Activated CD4-positive, alpha-beta T cell treated with anti-CD3 and anti-CD28 coated beads for 4 hours (primary cell): Measurements from ENCODE around the gene TIE1.
"Not testable (repeated sequence)": the region's sequence is repeated elsewhere in the genome, so short reads cannot be mapped to it uniquely, and the experiment has no call there.

Experiments used
- DNase-seq, 2 donors: peaks; one replicate each; pipeline ENCODE4 v3.0.0-alpha.2; 2020

The TIE1 gene

DNA sequence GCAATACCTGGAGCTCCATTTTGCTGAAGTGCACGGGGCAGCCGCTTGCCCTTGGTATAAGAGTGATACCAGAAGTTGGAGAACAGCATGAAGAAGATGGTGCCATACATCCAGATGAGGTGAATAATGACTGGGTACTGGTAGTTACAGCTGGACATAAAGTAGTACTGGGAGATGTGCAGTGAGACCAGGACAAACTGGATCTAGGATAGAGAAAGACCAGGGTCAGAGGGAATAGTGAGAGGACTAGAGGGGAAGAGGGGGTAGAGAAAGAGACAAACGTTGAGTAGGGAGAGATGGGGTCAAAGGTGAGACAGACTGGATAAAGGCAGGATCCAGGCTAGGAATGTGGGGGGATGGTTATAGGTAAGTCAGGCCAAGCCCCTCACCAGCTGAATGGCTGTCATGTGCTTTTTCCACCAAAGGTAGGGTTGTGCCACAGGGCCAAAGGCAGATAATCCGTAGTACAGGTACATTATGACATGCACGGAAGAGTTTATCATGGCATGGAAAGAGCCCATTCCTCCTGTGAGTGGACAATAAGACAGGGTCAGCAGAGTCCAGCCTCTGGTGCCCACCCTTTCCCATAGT, 63.2 kb downstream of the TIE1 start:
- DNase-seq, result no peak

DNA sequence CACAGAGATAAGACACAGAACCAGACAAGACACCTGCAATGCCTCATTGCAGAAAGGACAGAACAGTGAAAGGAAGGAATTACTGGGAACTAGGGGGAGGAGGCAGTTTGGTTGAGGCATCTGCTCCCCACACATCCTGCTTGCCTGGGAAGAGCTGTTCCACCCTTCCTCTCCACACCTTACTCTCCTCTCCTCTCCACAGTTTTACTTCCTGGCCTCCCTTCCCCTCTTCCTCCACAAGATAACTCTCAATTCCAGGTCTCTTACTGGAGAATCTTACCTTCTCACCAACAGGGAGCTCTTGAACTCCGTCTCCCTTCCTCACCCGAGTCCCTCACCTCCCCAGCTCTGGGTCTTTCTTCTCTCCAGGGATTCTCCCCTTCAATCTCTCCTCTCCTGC, 64.9 kb downstream of the TIE1 start:
- no peak for DNase-seq

GRCh38 chr1:43366179-43366578, 65.4 kb downstream of the TIE1 start:
- DNase-seq, result peak in 1 of 2 donors; percentile 20

GRCh38 chr1:43366601-43367025, 65.8 kb downstream of the TIE1 start:
- DNase-seq, result no peak

GRCh38 chr1:43367026-43367903, 66.5 kb downstream of the TIE1 start:
- peak; percentile 37 to 54 for DNase-seq

- peak; percentile 78 to 81 for DNase-seq
These were observed 67.3 kb downstream of the TIE1 start, which contains the start of gene ELOVL1 for GRCh38 chr1:43367904-43368645. ELOVL1 (minus strand) TSS chr1:43368011; CDS start chr1:43365609, 2,402 bp downstream.

GRCh38 chr1:43368646-43369020, 67.9 kb downstream of the TIE1 start:
- DNase-seq, result no peak

DNA sequence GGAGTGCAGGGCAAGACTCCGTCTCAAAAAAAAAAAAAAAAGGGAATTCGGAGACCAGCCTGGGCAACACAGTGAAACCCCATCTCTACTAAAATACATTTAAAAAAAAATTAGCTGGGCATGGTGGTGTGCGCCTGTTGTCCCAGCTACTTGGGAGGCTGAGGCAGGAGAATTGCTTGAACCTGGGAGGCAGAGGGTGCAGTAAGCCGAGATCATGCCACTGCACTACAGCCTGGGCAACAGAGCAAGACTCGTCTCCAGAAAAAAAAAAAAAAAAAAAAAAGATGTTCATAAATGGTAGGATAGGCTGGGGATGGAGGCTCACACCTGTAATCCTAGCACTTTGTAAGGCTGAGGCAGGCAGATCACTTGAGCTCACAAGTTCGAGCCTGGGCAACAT, 69.0 kb downstream of the TIE1 start:
- DNase-seq, result not testable (repeated sequence)

DNA sequence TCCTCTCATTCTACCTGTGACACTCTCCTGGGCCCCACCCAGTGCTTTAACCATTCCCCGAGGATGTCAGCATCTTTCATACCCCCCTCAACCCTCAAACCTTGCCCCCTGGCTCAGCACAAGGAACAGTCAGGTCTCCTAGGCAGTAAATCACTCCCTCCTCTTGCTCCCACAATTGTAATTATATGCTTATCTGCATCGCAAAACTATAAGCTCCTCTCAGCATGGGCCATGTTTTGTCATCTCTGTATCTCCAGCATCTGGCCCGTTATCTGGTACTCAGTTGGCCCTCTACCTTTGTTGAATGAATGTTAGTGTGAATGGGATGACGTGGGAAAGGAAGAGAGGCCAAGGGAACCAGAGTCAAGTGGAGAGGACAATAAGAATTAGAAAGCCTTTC, 69.8 kb downstream of the TIE1 start:
- no peak for DNase-seq

DNA sequence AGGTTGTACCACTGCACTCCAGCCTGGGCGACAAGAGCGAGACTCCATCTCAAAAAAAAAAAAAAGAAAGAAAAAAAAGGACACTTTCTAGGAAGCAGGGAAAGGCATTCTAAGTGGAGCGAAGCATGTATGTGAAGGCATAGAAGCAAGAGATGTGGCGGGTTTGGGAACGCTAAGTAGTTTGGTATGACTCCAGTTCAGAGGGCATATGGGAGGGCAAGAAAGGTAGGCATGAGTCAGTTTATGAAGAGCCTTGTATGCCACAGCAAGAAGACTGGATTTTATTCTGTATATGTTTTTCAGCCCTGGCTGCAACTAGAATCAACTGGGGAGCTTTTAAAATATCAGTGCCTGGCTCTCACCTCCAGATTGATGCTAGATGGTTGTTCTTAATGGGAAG, 71.4 kb downstream of the TIE1 start:
- DNase-seq, result no peak
